HEK293 (cell line): ENCODE results near the gene ADAMTS8.

Experiments
- CTCF ChIA-PET: fragments of 350-600 bp; formaldehyde crosslinking; extraction: SDS; loops from one replicate; lab custom pipeline; 2021; ENCODE audit warnings: antibody characterized with exemption; lab: Yijun Ruan, JAX
- POLR2A ChIA-PET: fragments of 300-600 bp; formaldehyde crosslinking; extraction: SDS; loops from one replicate; lab custom pipeline; 2020; ENCODE audit warnings: antibody characterized with exemption, inconsistent platforms; lab: Yijun Ruan, JAX
- H3K27ac ChIP-seq: fragments of 200-500 bp; sonication (Bioruptor generic); 2 replicates; pipeline ENCODE4 v1.5.1; 2014; ENCODE audit warnings: low read depth, low read length, control low read depth, inconsistent platforms; ENCODE audit errors: extremely low read depth
- H3K36me3 ChIP-seq, 2 experiments: fragments of 200-500 bp in 1 of 2; sonication (Bioruptor generic) in 1 of 2; 1 replicate in 1 of 2; 2 replicates in 1 of 2; pipeline ENCODE4 v1.5.1; 2014 to 2017; ENCODE audit warnings: inconsistent platforms in 2 of 2, low read length in 2 of 2; ENCODE audit not compliant: control insufficient read depth in 2 of 2, insufficient read depth in 1 of 2
- H3K4me1 ChIP-seq: fragments of 200-500 bp; sonication (Bioruptor generic); 2 replicates; pipeline ENCODE4 v1.5.1; 2014; ENCODE audit warnings: mild to moderate bottlenecking, low read length, inconsistent platforms; ENCODE audit not compliant: control insufficient read depth, insufficient read depth
- H3K4me3 ChIP-seq: 2 replicates; pipeline ENCODE4 v1.5.1; 2011; ENCODE audit warnings: low read depth, mild to moderate bottlenecking, control low read depth, low read length, moderate library complexity
- H3K9me3 ChIP-seq: fragments of 200-500 bp; sonication (Bioruptor generic); 2 replicates; pipeline ENCODE4 v1.5.1; 2014; ENCODE audit warnings: low read depth, low read length, inconsistent platforms; ENCODE audit not compliant: control insufficient read depth, insufficient read depth
- HOXD13 ChIP-seq: sonication (generic); formaldehyde crosslinking; IDR thresholded peaks from 2 replicates; pipeline ENCODE4 v1.8.0; 2022; ENCODE audit warnings: missing genetic modification reagents, borderline replicate concordance
- MZF1 ChIP-seq: fragments of 450-650 bp; formaldehyde crosslinking; IDR thresholded peaks from 2 replicates; pipeline ENCODE4 v1.5.1; 2017; ENCODE audit warnings: missing biosample characterization, missing genetic modification characterization, borderline replicate concordance
- REPIN1 ChIP-seq: fragments of 450-650 bp; formaldehyde crosslinking; IDR thresholded peaks from 2 replicates; pipeline ENCODE4 v1.5.1; 2017; ENCODE audit warnings: missing biosample characterization, missing genetic modification characterization, low read depth
- WT1 ChIP-seq: fragments of 450-650 bp; formaldehyde crosslinking; IDR thresholded peaks from 2 replicates; pipeline ENCODE4 v1.5.1; 2016; ENCODE audit warnings: missing biosample characterization, missing genetic modification characterization
- ZBTB20 ChIP-seq: fragments of 450-650 bp; formaldehyde crosslinking; IDR thresholded peaks from 2 replicates; pipeline ENCODE4 v1.5.1; 2016; ENCODE audit warnings: missing biosample characterization, missing genetic modification characterization
- ZFP37 ChIP-seq: fragments of 450-650 bp; formaldehyde crosslinking; IDR thresholded peaks from 2 replicates; pipeline ENCODE4 v1.5.1; 2016; ENCODE audit warnings: missing biosample characterization, missing genetic modification characterization
- ZNF121 ChIP-seq: fragments of 450-650 bp; formaldehyde crosslinking; IDR thresholded peaks from 2 replicates; pipeline ENCODE4 v1.5.1; 2016; ENCODE audit warnings: missing biosample characterization, missing genetic modification characterization
- ZNF138 ChIP-seq: fragments of 450-650 bp; formaldehyde crosslinking; IDR thresholded peaks from 2 replicates; pipeline ENCODE4 v1.5.1; 2016; ENCODE audit warnings: missing biosample characterization, missing genetic modification characterization, borderline replicate concordance
- ZNF274 ChIP-seq, 2 experiments: fragments of 200-500 bp in 1 of 2; fragments of 450-650 bp in 1 of 2; sonication (Bioruptor generic) in 1 of 2; formaldehyde crosslinking in 1 of 2; IDR thresholded peaks; 2 replicates each; pipeline versions ENCODE4 v1.5.1 to v1.6.1; 2014 to 2016; ENCODE audit warnings: borderline replicate concordance in 1 of 2, inconsistent platforms in 1 of 2, low read length in 1 of 2, missing biosample characterization in 1 of 2, missing genetic modification characterization in 1 of 2
- ZNF292 ChIP-seq: fragments of 450-650 bp; formaldehyde crosslinking; IDR thresholded peaks from 2 replicates; pipeline ENCODE4 v1.5.1; 2016; ENCODE audit warnings: low read depth, missing biosample characterization, missing genetic modification characterization, borderline replicate concordance
- ZNF473 ChIP-seq: fragments of 450-650 bp; formaldehyde crosslinking; IDR thresholded peaks from 2 replicates; pipeline ENCODE4 v1.5.1; 2017; ENCODE audit warnings: missing biosample characterization, missing genetic modification characterization
- ZNF549 ChIP-seq: fragments of 450-650 bp; IDR thresholded peaks from 2 replicates; pipeline ENCODE4 v1.5.1; 2018; ENCODE audit warnings: missing biosample characterization, missing genetic modification characterization, mild to moderate bottlenecking, inconsistent platforms, moderate library complexity
- ZNF585B ChIP-seq: fragments of 450-650 bp; formaldehyde crosslinking; IDR thresholded peaks from 2 replicates; pipeline ENCODE4 v1.5.1; 2016; ENCODE audit warnings: missing biosample characterization, missing genetic modification characterization
- ZNF623 ChIP-seq: fragments of 450-650 bp; formaldehyde crosslinking; IDR thresholded peaks from 2 replicates; pipeline ENCODE4 v1.5.1; 2016; ENCODE audit warnings: missing biosample characterization, missing genetic modification characterization
- ZNF76 ChIP-seq: fragments of 450-650 bp; formaldehyde crosslinking; IDR thresholded peaks from 2 replicates; pipeline ENCODE4; 2016; ENCODE audit warnings: low read depth, missing biosample characterization, missing genetic modification characterization, borderline replicate concordance
- ZNF785 ChIP-seq: fragments of 450-650 bp; formaldehyde crosslinking; IDR thresholded peaks from 2 replicates; pipeline ENCODE4 v1.5.1; 2016; ENCODE audit warnings: missing biosample characterization, missing genetic modification characterization
- ZSCAN30 ChIP-seq: fragments of 450-650 bp; IDR thresholded peaks from 2 replicates; pipeline ENCODE4 v1.5.1; 2018; ENCODE audit warnings: missing biosample characterization, mild to moderate bottlenecking, missing genetic modification characterization, moderate library complexity
- TF ChIP-seq, protein P1 (sequence below): fragments of 450-650 bp; formaldehyde crosslinking; IDR thresholded peaks from 2 replicates; pipeline ENCODE4 v1.5.1; 2016; ENCODE audit warnings: missing biosample characterization, missing genetic modification characterization, borderline replicate concordance
- TF ChIP-seq, protein P2 (sequence below): fragments of 450-650 bp; formaldehyde crosslinking; IDR thresholded peaks from 2 replicates; pipeline ENCODE4 v1.5.1; 2016; ENCODE audit warnings: missing biosample characterization, missing genetic modification characterization
- TF ChIP-seq, protein P3 (sequence below): fragments of 450-650 bp; formaldehyde crosslinking; IDR thresholded peaks from 2 replicates; pipeline ENCODE4 v1.5.1; 2016; ENCODE audit warnings: missing biosample characterization, missing genetic modification characterization, borderline replicate concordance
- TF ChIP-seq, protein P4 (sequence below): fragments of 450-650 bp; formaldehyde crosslinking; optimal IDR thresholded peaks from 2 replicates; pipeline ENCODE3; 2016; ENCODE audit warnings: missing biosample characterization, mild to moderate bottlenecking, missing genetic modification characterization
- TF ChIP-seq, protein P5 (sequence below): fragments of 450-650 bp; formaldehyde crosslinking; conservative IDR thresholded peaks from 2 replicates; pipeline ENCODE4 v1.5.1; 2016; ENCODE audit warnings: low read depth, missing biosample characterization, missing genetic modification characterization
- TF ChIP-seq, protein P6 (sequence below): fragments of 450-650 bp; formaldehyde crosslinking; IDR thresholded peaks from 2 replicates; pipeline ENCODE4 v1.5.1; 2016; ENCODE audit warnings: missing biosample characterization, missing genetic modification characterization

Gene ADAMTS8

DNA sequence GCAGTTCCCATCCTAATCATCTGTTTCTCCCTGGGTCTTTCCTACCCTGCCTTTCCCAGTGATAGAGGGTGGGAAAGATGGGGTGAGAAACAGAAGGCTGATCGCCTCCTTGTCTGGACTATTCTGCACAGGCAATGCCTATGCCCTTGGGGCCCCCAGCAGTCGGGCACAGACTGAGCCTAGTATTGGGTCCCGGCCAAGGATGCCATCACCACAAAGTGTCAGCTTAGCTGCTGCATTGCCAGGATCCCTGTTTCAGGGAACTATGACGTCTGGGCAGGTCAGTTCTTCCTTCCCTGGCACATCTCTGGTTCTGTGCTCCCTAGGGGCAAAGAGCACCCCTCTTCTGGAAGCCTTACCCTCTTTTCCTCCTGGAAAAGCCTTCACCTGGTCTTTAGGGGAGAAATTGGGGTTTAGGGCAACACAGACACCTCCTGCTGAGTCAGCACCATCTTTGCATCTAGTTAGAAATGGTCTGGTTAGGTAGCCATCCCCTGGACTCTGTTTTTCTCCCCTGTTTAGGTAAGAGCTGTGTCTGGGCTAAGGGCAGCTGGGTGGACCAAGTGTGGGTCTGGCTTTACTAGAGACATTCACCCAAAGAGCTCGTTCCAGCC lies 2.1 kb downstream of the ADAMTS8 start (continued):
- TF ChIP-seq, protein P1, sequence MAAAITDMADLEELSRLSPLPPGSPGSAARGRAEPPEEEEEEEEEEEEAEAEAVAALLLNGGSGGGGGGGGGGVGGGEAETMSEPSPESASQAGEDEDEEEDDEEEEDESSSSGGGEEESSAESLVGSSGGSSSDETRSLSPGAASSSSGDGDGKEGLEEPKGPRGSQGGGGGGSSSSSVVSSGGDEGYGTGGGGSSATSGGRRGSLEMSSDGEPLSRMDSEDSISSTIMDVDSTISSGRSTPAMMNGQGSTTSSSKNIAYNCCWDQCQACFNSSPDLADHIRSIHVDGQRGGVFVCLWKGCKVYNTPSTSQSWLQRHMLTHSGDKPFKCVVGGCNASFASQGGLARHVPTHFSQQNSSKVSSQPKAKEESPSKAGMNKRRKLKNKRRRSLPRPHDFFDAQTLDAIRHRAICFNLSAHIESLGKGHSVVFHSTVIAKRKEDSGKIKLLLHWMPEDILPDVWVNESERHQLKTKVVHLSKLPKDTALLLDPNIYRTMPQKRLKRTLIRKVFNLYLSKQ: no peak
- TF ChIP-seq ZNF274 (IDR thresholded peaks at IDR 0.05; ENCODE audit: low read length) (no peak), ZNF274 (tag by site-specific recombination; IDR thresholded peaks at IDR 0.05; ENCODE audit: borderline replicate concordance) (no peak), ZNF292 (tag by site-specific recombination) (no peak), ZNF585B (tag by site-specific recombination) (no peak)
- TF ChIP-seq, protein P2, sequence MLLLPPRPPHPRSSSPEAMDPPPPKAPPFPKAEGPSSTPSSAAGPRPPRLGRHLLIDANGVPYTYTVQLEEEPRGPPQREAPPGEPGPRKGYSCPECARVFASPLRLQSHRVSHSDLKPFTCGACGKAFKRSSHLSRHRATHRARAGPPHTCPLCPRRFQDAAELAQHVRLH (tag by site-specific recombination): no peak

DNA sequence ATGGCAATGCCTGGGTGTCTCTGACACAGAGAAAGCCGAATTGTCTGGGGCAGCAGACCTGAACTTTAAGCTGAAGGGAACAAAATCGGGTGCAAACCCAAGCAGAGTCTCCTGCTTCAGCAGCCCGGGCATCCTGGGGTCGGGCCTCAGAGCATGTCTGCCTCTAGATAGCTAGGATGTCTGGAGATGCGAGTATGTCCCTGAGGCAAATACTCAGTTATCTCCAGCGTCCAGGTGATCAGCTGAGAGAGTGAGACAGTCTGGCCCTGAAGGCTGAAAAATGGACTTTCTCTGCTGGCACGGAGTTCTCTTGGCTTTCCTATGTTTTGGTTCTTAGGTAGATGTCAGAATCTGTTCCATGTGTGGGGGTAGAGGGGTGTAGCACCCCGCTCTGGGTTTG lies 3.3 kb downstream of the ADAMTS8 start:
- CTCF ChIA-PET: interaction anchor here (0.8 to 2.7 kb wide), 3 partner anchors 108 to 437 kb away, joined by 3 to 9 read pairs (median 4); no protein-coding TSS in a partner anchor

More for the DNA sequence above, 3.3 kb downstream of the ADAMTS8 start:
- TF ChIP-seq, protein P3, sequence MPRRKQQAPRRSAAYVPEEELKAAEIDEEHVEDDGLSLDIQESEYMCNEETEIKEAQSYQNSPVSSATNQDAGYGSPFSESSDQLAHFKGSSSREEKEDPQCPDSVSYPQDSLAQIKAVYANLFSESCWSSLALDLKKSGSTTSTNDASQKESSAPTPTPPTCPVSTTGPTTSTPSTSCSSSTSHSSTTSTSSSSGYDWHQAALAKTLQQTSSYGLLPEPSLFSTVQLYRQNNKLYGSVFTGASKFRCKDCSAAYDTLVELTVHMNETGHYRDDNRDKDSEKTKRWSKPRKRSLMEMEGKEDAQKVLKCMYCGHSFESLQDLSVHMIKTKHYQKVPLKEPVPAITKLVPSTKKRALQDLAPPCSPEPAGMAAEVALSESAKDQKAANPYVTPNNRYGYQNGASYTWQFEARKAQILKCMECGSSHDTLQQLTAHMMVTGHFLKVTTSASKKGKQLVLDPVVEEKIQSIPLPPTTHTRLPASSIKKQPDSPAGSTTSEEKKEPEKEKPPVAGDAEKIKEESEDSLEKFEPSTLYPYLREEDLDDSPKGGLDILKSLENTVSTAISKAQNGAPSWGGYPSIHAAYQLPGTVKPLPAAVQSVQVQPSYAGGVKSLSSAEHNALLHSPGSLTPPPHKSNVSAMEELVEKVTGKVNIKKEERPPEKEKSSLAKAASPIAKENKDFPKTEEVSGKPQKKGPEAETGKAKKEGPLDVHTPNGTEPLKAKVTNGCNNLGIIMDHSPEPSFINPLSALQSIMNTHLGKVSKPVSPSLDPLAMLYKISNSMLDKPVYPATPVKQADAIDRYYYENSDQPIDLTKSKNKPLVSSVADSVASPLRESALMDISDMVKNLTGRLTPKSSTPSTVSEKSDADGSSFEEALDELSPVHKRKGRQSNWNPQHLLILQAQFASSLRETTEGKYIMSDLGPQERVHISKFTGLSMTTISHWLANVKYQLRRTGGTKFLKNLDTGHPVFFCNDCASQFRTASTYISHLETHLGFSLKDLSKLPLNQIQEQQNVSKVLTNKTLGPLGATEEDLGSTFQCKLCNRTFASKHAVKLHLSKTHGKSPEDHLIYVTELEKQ (tag by site-specific recombination): no peak
- no peak for TF ChIP-seq ZNF121
- TF ChIP-seq, protein P4, sequence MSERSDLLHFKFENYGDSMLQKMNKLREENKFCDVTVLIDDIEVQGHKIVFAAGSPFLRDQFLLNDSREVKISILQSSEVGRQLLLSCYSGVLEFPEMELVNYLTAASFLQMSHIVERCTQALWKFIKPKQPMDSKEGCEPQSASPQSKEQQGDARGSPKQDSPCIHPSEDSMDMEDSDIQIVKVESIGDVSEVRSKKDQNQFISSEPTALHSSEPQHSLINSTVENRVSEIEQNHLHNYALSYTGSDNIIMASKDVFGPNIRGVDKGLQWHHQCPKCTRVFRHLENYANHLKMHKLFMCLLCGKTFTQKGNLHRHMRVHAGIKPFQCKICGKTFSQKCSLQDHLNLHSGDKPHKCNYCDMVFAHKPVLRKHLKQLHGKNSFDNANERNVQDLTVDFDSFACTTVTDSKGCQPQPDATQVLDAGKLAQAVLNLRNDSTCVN: no peak
- TF ChIP-seq, protein P5, sequence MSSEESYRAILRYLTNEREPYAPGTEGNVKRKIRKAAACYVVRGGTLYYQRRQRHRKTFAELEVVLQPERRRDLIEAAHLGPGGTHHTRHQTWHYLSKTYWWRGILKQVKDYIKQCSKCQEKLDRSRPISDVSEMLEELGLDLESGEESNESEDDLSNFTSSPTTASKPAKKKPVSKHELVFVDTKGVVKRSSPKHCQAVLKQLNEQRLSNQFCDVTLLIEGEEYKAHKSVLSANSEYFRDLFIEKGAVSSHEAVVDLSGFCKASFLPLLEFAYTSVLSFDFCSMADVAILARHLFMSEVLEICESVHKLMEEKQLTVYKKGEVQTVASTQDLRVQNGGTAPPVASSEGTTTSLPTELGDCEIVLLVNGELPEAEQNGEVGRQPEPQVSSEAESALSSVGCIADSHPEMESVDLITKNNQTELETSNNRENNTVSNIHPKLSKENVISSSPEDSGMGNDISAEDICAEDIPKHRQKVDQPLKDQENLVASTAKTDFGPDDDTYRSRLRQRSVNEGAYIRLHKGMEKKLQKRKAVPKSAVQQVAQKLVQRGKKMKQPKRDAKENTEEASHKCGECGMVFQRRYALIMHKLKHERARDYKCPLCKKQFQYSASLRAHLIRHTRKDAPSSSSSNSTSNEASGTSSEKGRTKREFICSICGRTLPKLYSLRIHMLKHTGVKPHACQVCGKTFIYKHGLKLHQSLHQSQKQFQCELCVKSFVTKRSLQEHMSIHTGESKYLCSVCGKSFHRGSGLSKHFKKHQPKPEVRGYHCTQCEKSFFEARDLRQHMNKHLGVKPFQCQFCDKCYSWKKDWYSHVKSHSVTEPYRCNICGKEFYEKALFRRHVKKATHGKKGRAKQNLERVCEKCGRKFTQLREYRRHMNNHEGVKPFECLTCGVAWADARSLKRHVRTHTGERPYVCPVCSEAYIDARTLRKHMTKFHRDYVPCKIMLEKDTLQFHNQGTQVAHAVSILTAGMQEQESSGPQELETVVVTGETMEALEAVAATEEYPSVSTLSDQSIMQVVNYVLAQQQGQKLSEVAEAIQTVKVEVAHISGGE (tag by site-specific recombination): no peak
- no peak for TF ChIP-seq ZNF138 (tag by site-specific recombination)
- TF ChIP-seq ZNF785: no peak
- no peak for TF ChIP-seq ZNF549 (tag by site-specific recombination)
- TF ChIP-seq ZSCAN30 (tag by site-specific recombination): no peak
- TF ChIP-seq MZF1: no peak
- no peak for TF ChIP-seq HOXD13
- no peak for TF ChIP-seq REPIN1 (tag by site-specific recombination)
- TF ChIP-seq ZFP37 (tag by site-specific recombination): no peak
- no peak for TF ChIP-seq ZBTB20 (tag by site-specific recombination)
- no peak for TF ChIP-seq ZNF76 (tag by site-specific recombination)
- TF ChIP-seq WT1 (tag by site-specific recombination): no peak
- TF ChIP-seq ZNF623 (tag by site-specific recombination): no peak
- TF ChIP-seq, protein P6, sequence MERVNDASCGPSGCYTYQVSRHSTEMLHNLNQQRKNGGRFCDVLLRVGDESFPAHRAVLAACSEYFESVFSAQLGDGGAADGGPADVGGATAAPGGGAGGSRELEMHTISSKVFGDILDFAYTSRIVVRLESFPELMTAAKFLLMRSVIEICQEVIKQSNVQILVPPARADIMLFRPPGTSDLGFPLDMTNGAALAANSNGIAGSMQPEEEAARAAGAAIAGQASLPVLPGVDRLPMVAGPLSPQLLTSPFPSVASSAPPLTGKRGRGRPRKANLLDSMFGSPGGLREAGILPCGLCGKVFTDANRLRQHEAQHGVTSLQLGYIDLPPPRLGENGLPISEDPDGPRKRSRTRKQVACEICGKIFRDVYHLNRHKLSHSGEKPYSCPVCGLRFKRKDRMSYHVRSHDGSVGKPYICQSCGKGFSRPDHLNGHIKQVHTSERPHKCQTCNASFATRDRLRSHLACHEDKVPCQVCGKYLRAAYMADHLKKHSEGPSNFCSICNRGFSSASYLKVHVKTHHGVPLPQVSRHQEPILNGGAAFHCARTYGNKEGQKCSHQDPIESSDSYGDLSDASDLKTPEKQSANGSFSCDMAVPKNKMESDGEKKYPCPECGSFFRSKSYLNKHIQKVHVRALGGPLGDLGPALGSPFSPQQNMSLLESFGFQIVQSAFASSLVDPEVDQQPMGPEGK: no peak
- no peak for TF ChIP-seq ZNF473 (tag by site-specific recombination)
- H3K4me1 ChIP-seq: no peaks in the 10 kb centered on the region; the same call in 1 of the 2 replicates
- H3K36me3 ChIP-seq: no peaks in the 10 kb centered on the region
- H3K27ac ChIP-seq: no peak overlapping the region
- no peaks in the 10 kb centered on the region for H3K9me3 ChIP-seq
- no peak overlapping the region for H3K4me3 ChIP-seq
- POLR2A ChIA-PET: no interaction called here
